Amniotic stem cell (primary cell): ENCODE measurements around the gene EIF2S1.
"Not testable (repeated sequence)": the region's sequence is repeated elsewhere in the genome, so short reads cannot be mapped to it uniquely, and the experiment has no call there.

Source experiments
- DNase-seq: peaks from one replicate; lab custom pipeline; 2025; lab: John Stamatoyannopoulos, UW

The EIF2S1 gene

DNA sequence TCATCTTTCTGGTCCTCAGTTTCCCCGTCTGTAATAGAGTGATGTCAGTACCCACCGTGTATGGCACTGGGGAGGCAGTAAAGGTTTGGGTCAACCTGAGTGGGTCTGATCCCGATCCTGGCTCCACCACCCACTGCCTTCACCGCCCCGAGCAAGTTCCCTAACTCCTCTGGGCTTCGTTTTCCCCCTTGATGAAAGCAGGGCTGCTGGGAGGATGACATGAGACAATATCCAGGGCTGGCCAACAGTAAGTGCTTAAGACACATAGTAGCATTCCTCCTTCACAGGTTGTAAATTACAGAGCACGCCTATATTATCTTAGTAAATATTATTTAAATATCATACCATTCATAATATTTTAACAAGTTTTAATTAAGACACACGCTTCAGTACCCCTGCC lies 51.2 kb downstream of the EIF2S1 start:
- no peak for DNase-seq

DNA sequence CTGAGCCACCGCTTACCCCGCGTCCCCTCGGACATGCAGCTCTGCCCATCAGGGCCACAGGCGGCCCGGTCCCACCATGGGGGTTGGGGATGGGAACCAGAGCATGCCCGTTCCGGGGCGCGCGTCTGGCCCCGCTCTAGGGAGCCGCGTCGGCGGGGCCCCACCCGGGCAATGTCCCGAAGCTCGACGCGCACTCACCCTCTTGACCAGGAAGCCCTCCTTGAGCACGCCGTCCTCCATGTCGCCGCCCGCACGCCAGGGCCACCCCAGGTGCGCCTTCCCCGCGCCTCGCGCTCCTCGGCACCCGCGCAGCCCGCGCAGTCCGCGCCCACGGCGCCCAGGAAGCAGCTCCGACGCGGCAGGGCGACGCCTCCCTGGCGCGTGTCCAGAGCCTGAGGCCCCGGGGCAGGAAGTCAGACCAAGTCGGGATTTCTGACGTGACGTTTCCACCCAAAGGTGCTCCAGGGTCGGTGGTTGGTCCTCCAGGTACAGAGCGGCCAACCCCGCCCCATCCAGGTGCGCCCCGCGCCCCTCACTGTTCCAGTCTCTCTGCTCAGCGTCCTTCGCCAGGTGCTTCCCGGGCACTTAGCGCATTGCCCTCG lies 51.8 kb downstream of the EIF2S1 start, which contains the start of gene PLEK2:
TSS of gene PLEK2 (minus strand) at position 346 of the 602 bp plus-strand sequence. CDS start at position 240, 106 bp downstream.
- DNase-seq = no peak

DNA sequence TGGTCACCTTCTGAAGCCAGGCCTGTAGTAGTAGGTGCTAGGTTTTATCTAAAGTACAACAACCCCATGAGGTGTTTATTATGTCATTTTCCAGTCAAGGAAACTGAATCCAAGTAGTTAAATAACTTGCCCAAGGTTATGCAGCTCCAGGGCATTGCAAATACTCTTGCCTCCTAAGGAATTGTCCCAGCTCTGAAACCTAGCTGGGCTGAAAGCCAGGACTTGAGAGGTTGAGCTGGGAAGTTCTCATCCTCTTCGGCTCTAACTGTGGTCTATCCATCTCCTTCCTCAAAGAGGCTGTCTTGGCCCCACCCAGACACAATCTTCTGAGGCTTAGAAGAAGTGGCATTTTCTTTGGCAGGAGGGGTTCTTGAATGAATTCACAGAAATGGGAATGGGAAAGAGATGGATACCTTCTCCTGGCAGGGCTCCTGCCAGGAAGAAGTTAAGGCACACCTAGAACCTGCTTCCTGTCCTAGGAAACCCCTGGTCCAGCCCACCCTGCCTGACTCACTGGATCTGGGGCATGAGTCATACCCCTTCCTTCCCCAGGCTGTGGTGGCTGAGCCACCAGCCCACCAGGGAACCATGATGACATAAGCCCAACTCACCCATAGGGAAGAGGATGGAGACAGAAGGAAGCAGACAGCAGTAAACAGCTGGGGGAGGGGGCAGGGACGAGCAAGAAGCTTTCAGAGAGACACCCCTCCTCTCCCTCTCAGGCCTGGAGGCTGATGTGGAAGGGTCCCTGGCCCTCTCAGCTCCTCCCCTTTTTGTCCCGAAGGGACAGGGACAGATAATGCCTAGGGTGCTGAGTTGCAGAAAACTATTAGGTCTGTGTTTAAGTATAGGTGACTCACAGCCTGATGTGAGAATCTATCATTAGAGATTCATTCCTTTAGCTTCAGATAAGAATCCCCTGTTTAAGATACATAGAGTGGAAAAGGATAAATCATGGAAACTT lies 54.0 kb downstream of the EIF2S1 start:
- DNase-seq = no peak

DNA sequence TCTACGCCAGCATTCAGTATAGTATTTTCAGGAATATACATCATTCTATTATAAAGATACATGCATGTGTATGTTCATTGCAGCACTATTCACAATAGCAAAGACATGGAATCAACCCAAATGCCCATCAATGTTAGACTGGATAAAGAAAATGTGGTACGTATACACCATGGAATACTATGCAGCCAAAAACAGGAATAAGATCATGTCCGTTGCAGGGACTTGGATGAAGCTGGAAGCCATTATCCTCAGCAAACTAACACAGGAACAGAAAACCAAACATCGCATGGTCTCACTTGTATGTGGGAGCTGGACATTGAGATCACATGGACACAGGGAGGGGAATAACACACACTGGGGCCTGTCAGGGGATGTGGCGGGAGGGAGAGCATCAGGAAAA lies 55.5 kb downstream of the EIF2S1 start:
- not testable (repeated sequence) for DNase-seq

DNA sequence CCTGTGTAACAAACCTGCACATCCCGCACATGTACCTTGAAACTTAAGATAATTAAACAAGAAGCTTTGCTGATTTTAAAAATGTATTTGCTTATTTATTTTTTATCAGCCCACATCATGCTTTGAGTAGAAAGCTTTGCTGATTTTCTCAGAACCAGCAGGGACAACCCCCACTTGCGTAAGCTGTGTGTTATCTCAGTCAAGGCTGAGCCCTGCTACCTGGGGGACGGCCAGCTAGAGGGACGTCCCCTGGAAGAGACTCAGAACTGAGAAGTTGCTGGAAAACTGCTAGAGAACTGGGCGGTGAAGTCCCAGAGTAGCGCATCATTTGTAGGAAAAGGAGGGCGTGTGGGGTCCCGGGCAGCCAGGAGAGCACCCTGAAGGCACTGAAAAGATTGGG lies 56.0 kb downstream of the EIF2S1 start:
- no peak for DNase-seq

DNA sequence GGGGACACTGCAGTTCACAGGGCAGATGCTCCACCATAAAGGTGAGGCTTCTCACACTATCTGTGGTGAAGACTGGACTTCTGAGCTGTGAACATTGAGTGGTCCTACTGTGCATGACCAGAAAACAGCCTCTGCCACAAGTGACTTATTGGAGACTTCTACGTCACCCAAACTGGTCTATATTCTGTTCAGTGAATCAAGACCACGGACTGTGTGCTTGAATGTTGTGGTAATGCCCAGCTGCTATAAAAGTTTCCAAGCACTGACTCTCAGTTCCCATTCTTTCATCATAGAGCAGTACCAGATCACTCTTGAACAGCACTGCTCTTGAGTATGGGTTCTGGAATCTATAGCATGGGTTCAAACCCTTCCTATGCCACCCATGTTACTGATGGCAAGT lies 56.7 kb downstream of the EIF2S1 start:
- DNase-seq = no peak

DNA sequence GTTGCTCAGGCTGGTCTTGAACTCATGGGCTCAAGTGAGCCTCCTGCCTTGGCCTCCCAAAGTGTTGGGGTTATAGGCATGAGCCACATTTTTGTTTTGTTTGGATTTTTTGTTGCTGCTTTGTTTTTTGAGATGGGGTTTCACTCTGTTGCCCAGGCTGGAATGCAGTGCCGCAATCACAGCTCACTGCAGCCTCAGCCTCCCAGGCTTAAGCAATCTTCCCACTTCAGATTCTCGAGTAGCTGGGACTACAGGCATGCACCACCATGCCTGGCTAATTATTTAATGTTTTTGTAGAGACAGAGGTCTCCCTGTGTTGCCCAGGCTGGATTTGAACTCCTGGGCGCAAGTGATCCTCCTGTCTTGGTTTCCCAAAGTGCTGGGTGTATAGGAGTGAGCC lies 57.5 kb downstream of the EIF2S1 start:
- no peak for DNase-seq

DNA sequence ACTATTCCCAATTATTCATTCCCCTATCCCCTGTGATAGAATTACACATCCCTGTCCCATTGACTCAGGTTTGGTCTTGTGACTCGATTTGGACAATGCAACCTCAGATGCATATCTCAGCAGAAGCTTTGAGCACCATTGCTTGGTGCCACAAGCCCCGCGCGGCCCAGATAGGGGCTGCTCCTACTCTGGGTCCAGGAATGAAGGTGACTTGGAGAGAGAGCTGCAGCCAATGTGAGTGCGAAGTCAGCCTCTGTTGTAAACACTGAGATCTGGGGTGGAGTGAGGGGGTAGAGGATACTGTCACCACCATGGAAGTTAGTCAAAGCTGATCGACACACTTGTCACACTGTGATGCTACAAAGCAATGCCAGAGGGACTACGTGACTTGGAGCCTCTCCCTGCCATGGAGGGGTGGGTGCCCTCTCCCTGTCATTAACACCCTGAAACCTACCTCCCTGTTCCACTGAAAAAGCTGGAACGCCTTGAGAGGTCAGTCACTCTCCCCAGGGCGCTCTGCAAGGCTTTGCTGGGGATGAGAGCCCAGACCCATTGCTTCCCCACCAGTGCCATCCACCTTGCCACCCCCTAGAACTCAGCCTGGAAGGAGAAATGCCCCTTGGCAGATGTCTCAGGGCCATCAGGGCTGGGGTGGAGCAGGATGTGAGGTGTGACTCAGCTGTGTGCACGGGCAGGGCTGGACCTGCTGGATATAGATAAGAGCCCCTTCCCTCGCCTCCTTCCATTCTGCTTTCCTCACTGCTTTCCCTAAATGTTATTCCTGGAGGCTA lies 58.5 kb downstream of the EIF2S1 start:
- DNase-seq = no peak

DNA sequence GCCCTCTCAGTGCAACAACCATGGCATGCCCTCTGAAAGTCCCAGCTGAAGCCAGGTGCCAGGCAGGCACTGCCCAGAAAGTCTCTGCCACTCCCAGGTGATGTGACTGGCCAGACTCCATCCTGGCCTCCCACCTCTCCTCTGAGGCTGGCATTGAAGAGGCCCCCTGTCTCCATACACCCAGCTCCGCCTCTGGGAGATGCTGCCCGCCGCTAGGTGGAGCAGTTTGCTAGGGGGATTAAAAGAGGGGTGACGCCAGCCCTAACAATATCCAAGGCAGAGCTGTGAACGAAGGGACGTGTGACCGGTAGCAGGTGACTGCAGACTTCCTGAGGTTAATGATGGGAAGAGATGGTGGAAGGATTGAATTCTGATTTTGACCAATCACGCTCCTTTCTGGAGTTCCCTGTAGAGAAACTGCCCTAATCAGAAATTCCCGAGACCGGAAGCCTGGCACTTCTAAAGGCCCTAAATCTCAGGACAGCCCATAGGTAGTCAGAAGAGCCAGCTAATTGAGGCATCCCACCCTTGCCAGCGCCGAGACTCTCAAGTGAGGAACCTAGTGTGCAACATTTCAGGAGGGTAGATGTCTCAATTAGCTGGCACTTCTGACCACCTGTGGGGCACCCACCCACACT lies 60.1 kb downstream of the EIF2S1 start:
- DNase-seq = no peak

DNA sequence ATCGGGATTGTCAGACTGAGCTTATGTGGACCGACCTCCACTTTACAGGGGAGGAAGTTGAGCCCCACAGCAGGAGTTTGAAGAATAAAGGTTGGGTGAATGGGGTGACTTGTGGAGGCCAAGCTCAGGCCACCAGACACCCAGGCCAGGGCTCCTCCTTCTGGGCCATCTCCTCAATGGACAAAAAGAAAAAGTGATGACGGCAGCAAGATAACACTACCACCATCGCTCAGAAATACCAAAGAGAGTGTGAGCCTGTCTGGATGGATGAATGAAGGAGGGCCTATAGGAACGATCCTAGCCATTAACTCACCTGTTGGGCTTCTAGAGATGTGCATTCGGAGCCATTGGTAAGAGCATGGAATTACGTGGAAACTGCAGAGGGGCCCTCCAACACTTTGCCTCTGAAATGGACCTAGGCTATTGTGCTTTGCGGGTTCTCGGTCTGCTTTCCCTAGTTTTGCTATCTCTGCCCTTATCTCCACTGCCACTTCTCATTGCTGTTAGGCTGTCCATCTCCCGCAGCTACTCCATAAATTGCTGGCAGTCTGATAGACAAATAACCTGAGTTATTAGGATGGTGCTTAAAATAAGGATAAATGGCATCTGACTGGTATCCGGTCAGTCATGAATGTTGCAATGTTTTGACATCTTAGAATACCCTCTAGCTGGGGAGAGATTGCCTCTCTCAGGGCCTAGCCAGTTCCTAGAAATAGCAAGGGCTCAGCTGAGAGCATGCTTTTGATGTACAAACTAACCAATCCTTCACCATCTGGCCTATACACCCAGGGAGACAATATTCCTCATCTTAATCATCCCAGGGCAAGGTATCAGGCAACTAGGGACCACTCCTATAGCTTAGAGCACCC lies 61.5 kb downstream of the EIF2S1 start:
- DNase-seq = no peak

DNA sequence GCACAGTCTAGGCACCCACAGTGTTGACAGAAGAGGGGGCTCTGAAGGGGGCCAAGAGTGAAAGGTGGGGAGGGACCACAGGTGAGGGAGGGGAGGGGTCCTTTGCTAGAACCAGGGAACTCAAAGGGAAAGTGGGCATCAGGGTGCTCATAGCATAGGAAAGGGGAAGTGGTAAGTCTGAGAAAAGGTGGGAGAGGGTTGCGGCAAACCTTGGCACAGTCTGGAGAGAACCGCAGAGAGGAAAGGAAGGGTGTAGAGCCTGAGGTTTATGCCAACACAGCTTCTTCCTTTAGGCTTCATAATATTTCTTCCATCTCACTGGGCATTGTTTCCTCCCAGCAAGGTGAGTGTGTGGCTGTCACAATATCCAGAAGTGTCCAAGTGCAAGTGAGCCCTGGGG lies 63.3 kb downstream of the EIF2S1 start:
- DNase-seq = no peak

DNA sequence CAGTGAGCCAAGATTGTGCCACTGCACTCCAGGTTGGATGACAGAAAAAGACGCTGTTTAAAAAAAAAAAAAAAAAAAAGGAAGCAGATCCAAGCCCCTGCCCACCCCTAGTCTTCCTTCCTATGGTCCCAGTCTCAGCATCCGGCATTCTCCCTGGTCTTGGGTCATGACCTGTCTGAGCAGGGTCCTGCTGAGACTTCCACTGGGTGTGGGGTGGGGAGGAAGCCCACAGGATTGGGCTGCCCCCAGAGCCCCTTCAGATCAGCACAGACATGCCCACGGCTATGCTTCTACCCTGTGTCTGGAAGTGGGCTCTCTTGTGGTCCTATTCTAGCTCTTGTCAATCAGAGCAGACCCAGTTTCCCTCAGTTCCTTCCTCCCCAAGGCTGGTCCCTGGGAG lies 64.4 kb downstream of the EIF2S1 start:
- no peak for DNase-seq

DNA sequence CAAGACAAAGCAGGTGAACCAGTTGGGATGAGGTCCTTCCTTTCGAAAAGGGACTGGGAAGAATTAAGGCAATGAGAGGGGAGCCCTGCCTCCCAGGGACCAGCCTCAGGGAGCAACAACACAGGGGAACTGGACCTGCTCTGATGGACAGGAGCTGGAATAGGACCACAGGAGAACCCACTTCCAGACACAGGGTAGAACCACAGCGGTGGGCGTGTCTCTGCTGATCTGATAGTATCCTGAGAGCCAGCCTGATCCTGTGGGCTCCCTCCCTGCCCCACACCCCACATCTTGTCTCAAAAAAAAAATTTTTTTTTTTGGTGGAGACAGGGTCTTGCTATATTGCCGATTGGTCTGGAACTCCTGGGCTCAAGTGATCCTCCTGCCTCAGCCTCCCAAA lies 65.5 kb downstream of the EIF2S1 start:
- no peak for DNase-seq

DNA sequence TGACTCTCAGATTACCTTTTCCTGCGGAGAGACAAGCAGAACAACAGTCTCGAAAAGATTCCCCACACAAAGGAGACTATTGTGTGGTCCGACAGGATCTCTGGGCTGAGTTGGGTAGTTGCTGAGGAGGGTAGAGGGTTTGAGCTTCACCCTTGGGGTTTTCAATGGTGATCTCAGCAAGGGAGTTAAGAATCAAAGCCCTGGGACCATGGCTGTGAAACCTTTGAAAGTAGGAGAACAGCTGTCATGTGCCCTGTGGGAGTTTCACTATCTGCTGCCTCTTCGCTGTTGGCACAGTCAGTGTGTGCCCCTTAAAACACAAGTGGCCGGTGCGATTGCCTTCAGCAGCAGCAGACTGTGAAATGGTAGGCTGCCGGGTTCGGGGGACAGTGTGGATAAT lies 66.0 kb downstream of the EIF2S1 start:
- DNase-seq = no peak

DNA sequence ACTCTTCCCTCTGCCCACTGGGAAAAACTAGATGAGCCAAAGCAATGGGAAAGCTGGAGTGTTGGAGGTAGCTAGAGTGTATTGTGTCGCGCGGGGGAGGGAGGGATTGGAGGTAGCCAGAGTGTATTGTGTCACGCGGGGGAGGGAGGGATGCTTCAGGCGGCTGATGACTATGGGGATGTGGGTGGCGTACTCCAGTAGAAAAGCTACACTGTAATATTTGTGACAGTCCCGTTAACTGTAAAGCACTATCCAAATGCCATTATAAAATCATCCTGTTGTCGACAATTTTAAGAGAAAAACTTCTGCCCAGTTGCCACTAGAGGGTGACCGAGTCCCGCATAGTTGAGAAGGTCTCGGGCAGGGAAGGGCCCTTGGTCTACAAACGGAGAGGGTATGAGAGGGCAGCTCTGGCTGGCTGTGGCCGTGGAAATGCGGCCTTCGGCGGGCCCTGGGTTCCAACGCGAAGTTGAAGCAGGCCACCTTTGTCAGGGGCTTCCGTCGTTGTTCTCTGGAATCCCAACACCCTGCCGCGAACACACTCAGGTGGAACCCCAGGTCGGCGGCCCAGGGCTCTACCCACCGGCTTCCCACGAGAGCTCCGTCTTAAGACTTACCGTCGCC lies 67.0 kb downstream of the EIF2S1 start:
- peak; percentile 33 for DNase-seq

DNA sequence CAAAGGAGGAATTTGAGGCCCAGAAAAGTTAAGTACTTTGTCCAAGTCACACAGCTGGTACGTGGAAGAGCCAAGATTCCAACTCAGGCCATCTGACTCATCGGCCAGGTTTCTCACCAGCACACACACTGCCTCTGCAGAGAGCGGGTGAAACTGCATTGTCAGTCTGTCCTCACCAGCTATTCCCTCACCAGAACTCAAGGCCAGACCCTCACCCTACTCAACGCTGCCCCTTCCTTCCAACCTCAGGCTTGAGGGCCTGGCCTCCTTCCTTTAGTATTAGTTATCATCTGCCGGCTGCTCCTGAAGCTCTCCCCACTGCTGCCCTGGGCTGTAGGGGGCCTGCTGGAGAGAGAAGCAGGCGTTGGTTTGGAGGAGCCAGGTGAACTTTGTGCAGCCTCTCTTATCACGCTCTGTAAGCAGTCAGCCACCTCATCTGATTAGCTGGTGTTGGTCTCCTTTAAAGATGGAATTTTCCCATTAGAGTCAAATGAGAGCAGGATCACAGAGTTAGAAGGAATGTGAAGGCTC lies 68.4 kb downstream of the EIF2S1 start:
- no peak for DNase-seq

DNA sequence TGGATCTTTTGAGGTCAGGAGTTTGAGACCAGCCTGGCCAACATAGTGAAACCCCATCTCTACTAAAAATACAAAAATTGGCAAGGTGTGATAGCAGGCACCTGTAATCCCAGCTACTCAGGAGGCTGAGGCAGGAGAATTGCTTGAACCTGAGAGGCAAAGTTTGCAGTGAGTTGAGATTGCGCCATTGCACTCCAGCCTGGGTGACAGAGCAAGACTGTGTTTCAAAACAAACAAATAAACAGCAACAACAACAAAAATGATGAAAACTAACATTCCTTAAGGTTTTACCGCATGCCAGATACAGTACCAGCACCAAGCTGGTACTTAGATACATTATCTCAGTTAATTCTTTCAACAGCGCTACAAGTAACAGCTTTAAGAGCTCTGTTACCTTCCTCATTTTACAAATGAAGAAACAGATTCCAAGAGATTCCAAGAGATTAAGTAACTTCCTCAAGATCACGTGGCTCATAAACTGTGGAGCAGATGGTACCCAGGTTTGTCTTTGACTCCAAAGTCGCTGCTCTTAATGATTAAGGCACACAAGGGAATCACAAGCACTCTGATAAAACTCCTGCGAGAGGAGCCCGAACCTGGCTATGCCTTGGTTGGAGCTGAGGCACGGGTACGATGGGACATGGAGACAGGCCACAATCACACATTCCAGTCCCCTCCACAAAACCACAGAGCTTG lies 69.5 kb downstream of the EIF2S1 start:
- no peak for DNase-seq

DNA sequence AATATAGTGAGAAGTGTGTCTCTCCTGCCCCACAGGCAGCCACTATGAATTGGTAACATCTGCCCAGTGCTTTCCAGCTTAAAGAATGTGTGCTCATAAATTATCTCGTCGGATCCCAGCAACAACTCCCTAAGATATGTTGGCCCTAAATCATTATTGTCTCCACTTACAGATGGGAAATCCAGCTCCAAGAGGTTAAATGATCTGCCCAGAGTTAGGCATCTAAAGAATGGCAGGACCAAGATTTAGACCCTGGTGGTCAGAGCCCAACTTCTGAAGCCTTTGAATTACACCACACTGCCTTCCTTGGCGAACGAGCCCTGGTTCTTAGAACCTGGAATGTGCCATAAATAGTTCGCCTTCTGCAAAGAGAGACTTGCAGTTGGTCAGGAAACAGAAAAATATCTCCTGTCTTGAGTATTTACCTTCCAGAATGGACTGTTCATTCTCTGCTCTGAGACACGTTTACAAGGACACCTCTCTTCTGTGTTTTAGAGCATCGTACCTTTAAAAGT lies 72.0 kb downstream of the EIF2S1 start:
- DNase-seq = no peak

DNA sequence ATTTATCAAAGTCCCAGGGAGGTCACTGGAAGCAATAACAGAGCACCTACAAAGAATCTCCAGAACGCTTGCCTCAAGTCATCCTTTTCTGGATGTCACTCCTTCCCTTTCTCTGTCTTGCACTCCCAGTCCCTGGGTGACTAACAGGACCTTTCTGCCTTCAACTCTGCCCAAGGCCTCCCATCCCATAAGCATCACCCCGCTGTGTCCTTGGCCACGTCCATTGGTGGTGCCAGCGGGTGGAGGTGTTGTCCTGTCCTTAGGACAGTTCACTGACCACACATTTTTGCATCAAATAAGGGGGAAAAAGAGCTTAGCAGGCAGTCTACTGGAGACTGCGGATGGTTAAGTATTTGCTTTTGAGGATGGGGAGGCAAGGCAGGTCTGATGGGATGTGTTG lies 75.5 kb downstream of the EIF2S1 start:
- no peak for DNase-seq
